ENCODE results near the gene ELAVL4.

ELAVL4 gene

GRCh38 chr1:50209749-50210148, 101.0 kb downstream of the ELAVL4 start:
- no peak for DNase-seq (ENCODE audit: low read depth)
- TF ChIP-seq, protein P1, sequence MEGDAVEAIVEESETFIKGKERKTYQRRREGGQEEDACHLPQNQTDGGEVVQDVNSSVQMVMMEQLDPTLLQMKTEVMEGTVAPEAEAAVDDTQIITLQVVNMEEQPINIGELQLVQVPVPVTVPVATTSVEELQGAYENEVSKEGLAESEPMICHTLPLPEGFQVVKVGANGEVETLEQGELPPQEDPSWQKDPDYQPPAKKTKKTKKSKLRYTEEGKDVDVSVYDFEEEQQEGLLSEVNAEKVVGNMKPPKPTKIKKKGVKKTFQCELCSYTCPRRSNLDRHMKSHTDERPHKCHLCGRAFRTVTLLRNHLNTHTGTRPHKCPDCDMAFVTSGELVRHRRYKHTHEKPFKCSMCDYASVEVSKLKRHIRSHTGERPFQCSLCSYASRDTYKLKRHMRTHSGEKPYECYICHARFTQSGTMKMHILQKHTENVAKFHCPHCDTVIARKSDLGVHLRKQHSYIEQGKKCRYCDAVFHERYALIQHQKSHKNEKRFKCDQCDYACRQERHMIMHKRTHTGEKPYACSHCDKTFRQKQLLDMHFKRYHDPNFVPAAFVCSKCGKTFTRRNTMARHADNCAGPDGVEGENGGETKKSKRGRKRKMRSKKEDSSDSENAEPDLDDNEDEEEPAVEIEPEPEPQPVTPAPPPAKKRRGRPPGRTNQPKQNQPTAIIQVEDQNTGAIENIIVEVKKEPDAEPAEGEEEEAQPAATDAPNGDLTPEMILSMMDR (IDR thresholded peaks at IDR 0.05; ENCODE audit: insufficient read depth, low read depth, low read length, missing control alignments) = no peak
- H3K4me3 ChIP-seq (ENCODE audit: low read depth, low read length) = no peak overlapping the region

- DNase-seq (ENCODE audit: low read depth) = no peak
These were observed 104.8 kb downstream of the ELAVL4 start for GRCh38 chr1:50213505-50213904.

GRCh38 chr1:50214717-50215116, 106.0 kb downstream of the ELAVL4 start:
- TF ChIP-seq, protein P1 (IDR thresholded peaks at IDR 0.05; ENCODE audit: insufficient read depth, low read depth, low read length, missing control alignments) = no peak

More at GRCh38 chr1:50213505-50213904, 104.8 kb downstream of the ELAVL4 start:
- H3K4me3 ChIP-seq (ENCODE audit: low read depth, low read length) = no peak overlapping the region
- TF ChIP-seq, protein P1 (IDR thresholded peaks at IDR 0.05; ENCODE audit: insufficient read depth, low read depth, low read length, missing control alignments) = no peak

GRCh38 chr1:50218344-50219120, 109.8 kb downstream of the ELAVL4 start:
- no peak overlapping the region for H3K4me3 ChIP-seq (ENCODE audit: low read depth, low read length)
- DNase-seq (ENCODE audit: low read depth) = no peak
- TF ChIP-seq, protein P1 (IDR thresholded peaks at IDR 0.05; ENCODE audit: insufficient read depth, low read depth, low read length, missing control alignments) = no peak

More at GRCh38 chr1:50214717-50215116, 106.0 kb downstream of the ELAVL4 start:
- H3K4me3 ChIP-seq (ENCODE audit: low read depth, low read length) = no peak overlapping the region
- DNase-seq (ENCODE audit: low read depth) = no peak

DNA sequence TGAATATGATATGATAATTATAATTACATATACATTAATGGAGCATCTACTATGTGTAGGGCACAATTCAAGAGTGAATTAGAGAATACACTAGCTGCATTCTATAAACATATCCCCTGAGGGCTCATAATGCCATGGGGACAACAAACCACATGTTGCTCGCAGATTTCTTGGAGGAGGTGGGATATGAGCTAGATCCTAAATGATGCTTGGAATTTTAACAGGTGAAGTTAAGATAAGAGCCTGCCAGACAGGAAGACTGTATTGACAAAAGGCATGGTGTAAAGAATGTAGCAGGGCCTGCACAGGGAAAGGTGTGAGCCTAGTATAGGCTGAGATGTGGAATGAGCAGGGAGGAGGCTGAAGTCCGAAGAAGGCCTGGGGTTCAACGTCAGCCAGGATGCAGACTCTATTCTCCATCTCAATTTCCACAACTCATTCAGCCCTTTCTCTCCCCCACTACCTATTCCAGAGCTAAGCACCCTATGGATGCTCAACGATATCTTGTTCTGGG, 120.2 kb downstream of the ELAVL4 start:
- H3K4me3 ChIP-seq (ENCODE audit: low read depth, low read length) = no peak overlapping the region
- no peak for DNase-seq (ENCODE audit: low read depth)
- TF ChIP-seq, protein P1 (IDR thresholded peaks at IDR 0.05; ENCODE audit: insufficient read depth, low read depth, low read length, missing control alignments) = no peak

DNA sequence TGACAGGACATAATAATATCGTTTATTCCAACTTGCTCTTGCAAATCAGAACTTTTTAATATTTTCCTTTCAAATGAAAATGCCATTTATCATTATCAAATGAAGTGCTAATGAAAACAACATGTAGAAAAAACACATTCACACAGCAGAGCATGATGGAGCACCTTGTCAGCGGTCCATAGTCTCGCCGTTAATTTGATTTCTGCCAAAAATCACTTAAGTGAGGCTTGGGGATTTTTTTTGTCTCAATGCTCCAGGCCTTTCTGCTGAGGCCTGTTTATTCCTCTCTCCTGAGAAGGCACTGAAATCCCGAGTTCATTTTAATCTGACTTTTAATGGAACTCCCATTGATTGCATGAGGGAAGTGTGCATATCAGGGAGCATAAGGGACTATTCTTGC, 122.5 kb downstream of the ELAVL4 start:
- DNase-seq (ENCODE audit: low read depth) = no peak
- H3K4me3 ChIP-seq (ENCODE audit: low read depth, low read length) = no peak overlapping the region
- TF ChIP-seq, protein P1 (IDR thresholded peaks at IDR 0.05; ENCODE audit: insufficient read depth, low read depth, low read length, missing control alignments) = no peak
